ENCODE results near the gene PRDM7.

DNA sequence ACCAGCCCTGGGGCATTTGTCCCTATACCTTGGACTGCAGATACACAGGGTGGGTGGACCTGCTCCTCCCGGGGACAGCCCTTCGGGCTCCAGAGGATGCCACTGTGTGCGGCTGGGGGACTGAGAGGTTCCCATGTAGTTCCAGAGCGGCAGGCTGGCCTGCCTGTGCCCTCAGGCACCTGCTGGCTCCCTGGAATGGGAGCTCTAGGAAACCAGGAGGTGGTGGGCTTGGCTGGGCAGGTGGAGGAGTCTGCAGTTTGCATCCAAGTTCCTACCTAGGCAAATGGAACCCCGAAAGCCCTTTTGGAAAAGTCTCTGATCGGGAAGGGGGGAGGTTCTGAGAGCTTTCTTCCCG lies 58.9 kb downstream of the PRDM7 start:
- no peak for TF ChIP-seq ATF2 (IDR thresholded peaks at IDR 0.05; ENCODE audit: low read length)
- TF ChIP-seq EP300 (IDR thresholded peaks at IDR 0.05; ENCODE audit: borderline replicate concordance in 1 of 2, low read depth in 2 of 2, low read length in 2 of 2): no peak
- no peak for TF ChIP-seq EZH2 (IDR thresholded peaks at IDR 0.05; ENCODE audit: low read depth, low read length, severe bottlenecking)
- TF ChIP-seq POLR2A (IDR thresholded peaks at IDR 0.05; ENCODE audit: control extremely low read depth in 1 of 2, low read depth in 2 of 2, low read length in 2 of 2): peak in 1 of 2 experiments; percentile 50; a peak in 1 of 3 replicates

All from H1 (cell line).